Activated effector memory CD4-positive, alpha-beta T cell treated with Interleukin-2 at 50 U/mL for 16 hours (primary cell): ENCODE results near the gene CACNA1E.

Source experiments
- DNase-seq: peaks from one replicate; pipeline ENCODE4 v3.0.0-alpha.2; 2020

The CACNA1E gene

DNA sequence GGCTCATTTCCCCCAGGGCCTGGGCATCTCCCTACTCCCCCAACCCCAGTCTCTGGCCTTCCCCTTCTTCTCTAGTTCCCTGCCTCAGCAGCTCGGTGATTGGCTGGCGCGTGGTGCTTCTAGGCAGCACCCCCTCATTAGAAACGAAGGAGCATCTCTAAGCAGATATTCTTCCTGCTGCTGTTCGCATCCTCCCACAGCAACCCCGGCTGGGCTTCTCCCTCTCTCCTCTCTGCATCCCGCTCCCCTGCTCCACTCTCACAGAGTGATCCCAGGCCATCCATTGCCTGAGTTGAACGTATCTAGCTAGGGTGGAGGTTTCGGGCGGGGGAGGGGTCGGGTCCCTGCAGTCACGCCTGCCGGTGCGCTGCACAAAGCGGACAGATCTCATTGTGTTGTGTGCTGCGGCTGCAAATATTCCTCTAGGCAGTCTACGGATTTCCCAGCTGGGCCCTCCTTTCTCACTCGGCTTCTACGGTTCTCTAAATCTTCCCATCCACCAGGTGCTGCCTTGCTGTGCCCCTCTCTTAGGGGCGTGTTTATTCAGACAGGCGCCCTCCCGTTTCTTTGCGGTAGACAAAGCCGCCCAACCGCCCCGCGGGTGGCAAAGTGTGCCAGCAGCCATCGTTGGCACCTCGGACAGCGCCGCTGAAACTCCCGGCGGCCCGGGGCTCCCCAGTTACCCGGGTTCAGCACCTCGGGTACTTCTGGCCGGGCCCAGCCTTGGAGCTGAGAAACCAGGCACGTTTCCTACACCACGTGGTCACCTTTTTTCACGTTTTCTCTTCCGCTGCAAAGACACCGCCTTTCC, 2.2 kb downstream of the CACNA1E start:
- no peak for DNase-seq

DNA sequence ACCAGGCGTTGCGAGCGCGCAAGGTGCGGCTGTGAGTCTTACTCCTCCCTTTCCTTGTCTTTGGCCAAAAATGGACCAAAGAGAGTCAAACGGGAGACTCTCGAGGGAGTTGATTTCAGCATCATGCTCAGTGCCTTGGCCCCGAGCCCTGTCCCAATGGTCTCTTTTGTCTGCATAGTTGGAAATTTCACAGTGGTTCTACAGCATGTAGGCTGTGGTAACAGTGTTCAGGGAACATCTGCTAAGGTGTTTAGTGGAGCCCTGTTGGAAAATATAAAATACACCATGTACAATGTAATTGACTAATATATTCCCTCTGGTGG, 2.7 kb downstream of the CACNA1E start:
- DNase-seq, result no peak

DNA sequence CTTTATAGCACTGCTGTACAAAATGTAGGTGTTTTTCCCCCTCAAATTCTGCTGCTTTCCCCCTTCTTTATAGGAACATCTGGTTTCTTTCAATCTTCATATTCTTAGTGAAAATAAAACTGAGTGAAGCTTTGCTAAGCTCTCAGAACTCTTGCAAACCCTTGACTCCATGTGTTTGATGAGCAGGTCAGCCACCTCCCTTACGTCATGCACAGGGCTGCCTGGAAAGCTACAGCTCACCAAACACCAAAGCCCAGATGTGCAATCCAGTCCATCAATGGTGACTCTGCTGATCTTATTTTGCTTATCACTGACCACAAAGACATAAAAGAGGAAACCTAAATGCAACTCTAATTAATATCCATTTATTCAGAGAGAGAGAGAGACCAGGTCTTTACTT, 5.5 kb downstream of the CACNA1E start:
- no peak for DNase-seq

DNA sequence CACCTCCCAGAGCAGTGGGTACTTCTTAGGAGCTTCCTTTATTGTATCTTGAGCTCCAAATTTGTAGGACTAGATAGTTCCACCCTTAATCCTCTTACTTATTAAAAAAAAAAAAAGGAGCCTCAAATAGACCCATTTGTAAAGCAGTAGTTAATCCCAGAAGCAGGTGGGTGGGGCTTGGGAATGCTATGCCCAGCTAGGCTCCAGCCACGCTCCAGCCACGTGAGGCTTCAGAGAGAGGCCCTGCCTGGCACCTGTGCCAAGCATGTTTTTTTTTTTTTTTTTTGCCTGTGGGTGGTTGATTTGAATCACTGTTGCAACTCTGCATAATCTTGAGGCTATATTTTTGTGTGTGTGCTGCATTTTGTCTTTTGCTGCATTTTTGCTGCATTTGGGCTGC, 7.0 kb downstream of the CACNA1E start:
- no peak for DNase-seq

DNA sequence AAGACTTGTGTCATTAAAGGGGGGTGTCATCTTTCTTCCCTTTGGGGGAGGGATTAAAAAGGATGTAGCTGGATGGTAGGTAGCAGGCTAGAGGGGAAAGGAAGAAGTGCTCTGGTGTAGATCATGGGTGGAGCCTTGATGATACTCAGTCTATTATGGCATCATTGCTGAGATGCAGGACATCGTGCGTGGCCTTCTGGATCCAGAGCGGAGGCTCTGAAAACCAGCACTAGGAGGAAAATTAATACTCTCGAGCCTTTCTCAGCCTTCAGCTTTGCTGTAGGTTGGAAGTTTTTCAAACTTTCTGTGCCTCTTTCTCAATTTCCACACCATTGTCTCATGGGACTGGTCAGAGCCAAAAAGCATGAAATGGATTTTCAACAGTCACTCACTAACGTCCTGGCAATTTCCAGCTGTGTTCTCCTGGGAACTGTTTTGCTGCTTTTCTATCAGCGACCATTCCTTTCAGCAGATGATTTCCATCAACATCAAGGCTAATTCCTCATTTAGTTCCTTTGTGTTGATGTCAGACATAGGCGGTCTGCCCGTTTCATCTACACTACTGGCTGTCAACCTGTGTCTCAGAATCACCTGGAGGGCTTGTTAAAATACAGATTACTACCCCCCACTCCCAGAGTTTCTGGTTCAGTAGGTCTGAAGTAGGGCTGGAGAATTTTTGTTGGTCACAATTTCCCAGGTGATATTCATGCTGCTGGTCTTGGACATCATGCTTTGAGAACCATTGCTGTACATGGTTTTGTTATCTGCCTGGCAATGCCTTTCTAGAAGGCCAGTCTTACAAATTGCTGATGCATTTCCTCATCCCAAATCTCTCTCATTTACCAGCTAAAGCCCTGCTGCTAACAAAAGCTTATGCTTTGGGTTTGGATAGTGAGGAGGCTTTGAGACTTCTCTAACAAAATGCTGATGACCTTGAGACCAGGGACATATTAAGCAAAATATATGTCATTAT, 7.7 kb downstream of the CACNA1E start:
- no peak for DNase-seq

DNA sequence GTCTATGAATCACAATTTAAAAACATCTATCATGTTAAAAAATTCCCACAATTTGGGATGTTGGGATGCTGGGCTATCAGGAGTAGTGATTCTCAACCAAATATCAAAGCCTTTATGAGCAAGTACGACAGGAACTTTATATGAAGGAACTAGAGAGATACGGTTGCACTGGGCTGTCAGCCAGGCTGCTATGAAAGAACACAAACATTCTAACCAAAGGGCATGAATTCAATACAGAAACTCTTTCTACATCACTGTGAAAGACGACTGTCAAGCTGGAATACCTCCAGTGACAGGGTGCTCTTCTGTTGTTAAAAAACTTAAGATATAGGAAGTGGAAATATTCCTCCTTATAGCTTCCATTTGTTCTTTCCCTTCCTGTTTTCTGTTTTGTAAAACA, 9.8 kb downstream of the CACNA1E start:
- DNase-seq, result no peak

DNA sequence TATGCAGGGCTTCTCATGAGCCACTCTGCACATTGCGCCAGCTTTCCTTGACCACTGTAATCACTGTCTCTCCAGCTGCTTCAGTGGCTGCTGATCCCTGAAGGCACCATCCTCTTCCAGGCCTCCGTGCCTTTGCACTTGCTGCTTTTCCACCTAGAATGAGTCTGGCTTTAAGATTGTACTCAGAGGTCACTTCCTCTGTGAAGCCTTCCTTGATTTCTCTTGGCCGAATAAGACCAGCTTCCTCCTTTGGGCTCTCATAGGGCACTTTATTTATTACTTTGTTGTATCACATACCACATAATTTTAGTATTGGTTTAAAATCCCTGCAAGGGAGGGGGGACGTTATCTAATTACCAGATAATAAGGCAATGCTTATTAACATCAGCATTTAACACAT, 10.6 kb downstream of the CACNA1E start:
- DNase-seq, result no peak

DNA sequence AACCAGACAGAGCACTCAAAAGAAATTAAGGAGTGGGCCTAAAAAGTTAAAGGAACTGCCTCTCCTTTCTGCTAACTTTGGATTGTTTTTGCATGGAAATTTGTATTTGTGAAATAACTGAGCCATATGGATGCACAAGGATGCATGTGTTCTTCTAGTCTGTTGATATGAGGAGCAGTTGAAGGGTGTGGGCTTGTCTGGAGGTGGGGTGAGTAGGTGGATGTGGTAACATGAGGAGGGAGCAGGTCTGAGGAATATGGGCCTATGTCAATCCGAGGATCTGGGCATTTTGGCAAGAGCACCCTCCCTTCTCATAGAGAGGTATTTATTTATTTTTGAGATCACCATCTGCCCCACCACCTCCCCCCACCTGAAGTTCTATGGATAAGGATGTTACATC, 13.4 kb downstream of the CACNA1E start:
- no peak for DNase-seq

DNA sequence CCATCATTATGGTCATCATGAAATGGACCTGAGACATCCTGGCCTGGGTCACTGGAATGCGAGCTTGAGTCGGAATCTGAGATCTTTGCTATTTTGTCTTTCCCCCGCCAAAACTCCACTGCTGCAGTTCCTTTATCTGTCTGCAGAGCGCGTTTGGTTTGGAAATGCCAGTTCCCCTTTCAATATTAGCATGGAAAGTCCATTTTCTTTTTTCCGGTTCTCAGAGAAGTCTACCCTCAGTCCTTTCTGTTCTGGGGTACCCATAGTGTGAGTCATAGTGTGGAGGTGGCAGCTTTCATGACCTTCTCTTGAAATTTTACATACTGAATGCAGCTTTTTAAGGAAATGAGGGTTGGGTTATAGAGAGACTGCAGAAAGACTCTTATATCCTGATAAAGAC, 14.6 kb downstream of the CACNA1E start:
- no peak for DNase-seq

DNA sequence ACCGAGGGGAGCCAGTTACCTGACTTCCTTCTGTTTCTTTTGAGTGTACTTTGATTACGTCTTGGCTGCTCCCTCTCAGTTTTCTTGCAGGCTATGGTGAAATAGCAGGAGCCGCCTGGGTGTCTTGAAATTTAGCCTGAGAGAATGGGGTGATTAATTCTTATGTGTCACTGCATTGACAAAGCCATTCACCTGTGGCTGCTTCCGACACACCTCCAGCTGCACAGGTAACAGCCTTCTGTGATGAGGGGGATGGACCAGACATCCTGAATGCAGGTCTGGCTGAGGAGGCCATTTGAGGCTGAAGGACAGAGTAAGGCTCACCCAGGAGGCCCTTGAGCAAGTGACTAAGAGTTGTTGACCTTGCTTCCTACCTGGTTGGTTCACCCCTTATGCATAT, 16.5 kb downstream of the CACNA1E start:
- DNase-seq, result no peak

DNA sequence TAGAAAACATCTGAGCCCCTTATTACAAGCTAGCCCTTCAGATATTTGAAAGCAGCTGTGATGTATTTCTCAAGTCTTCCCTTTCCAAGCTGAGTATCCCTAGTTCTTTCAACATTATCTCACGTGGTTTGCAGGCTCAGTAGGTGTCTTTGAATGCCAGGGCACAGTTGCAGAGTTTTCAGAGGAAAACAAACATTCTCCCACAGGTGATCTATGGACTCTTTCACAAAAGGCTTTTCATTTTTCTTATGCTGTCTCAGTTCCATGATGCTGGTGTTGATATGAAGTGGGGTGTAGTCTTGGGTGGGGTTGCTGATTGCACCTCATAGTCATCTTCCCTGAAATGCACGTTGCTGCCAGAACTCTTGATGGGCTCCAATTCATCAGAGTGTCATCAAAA, 17.3 kb downstream of the CACNA1E start:
- DNase-seq, result no peak

DNA sequence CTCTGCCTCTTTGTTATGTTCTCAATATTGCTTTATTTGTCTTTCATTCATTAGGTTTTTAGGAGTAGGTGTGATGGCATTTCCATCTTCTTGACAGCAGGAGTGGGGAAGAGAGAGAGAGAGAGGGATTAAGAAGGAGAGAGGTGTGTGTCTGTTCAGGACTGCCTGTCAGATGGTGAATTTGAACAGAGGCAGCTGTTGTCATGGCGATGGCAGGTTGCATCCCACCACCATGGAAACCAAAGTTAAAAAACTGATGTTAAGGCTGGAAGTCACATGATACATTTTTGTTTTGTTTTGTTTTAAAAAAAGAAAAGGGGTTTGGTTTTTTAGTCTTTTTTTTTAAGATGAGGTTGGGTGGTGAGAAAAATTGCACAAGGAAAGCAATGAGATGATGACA, 18.3 kb downstream of the CACNA1E start:
- no peak for DNase-seq

DNA sequence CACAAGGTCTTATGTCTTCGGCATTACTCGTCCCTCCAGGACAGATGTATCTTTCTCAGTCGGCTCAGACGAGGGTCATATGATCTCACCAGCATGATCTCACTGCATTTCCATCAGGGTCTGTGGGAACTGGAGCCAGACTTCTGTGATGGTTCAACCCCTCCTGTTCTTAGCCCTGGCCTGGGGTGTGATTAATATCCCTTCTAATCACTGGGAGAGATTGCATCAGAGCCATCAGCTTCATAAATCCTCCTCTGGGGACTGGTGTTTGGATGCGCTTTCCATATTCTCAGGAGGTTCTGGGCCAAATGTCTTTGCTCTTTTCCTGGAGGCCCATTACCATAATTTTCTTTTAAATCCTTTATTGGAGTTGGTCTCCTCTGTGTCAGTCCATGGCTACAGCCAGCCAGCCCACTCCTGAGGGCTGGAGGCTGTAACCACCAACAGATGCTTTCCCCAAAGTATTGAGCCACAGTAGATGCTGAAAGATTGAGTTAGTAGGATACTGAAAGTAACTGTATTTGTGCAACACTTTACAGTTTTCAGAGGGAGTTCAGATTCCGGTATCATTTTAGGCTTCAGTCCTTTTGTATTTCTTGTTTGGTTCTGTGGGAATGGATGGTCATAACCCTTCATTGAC, 20.0 kb downstream of the CACNA1E start:
- no peak for DNase-seq

DNA sequence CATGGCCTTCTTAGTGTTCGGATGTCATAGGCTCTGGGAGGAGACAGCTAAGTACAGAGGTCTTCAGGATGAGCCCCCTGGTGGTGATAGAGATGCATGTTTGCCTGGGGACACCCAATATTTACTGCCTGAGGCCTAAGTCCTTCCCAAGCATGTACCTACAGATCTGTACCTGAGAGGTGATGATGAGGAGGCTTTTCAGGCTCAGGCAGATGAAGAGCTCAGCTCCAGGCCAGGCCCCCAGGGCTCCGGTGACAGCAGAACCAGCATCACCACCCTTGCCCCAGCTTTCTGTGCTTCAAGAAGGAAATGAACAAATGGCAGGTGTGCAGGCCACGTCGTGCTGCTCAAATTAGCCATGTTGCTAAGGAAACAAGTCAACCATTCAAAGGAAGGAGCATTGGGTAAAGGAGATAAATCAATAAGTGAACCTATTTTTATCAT, 21.1 kb downstream of the CACNA1E start:
- no peak for DNase-seq

DNA sequence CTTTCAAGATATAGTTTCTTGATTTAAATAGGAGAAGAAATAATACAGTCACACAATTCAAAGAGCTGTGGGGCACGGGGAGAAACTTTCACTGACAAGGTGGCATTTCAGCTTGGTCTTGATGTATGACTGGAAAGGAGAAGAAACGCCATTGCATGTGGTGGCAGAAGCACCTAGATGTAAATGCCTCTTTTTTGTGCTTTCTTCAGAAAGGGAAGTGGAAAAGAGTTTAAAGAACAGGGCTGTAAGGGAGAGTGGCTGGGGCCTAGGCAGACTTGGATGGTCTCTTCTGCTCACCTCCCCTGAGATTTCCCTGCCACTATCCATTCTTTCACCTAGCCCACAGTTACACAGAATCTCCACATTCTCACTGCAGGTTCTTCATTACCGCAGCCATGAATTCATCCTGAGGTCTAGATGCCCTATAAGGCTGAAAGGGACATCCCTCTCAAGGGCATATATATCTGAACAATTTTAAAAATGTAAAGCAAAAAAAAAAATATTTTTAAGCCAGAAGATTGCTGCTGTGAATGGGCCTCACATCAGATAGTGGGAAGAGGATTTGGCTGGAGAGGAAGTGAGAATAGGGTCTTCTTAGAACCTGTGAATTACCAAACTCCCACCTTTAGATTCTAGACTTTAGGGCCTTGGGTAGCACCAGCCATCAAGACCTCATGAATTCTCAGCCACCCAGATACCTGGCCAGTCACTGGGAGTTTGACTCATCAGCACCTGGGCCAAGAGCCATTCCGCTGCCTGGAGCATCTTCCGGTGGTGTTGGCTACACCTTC, 23.4 kb downstream of the CACNA1E start:
- DNase-seq, result no peak

DNA sequence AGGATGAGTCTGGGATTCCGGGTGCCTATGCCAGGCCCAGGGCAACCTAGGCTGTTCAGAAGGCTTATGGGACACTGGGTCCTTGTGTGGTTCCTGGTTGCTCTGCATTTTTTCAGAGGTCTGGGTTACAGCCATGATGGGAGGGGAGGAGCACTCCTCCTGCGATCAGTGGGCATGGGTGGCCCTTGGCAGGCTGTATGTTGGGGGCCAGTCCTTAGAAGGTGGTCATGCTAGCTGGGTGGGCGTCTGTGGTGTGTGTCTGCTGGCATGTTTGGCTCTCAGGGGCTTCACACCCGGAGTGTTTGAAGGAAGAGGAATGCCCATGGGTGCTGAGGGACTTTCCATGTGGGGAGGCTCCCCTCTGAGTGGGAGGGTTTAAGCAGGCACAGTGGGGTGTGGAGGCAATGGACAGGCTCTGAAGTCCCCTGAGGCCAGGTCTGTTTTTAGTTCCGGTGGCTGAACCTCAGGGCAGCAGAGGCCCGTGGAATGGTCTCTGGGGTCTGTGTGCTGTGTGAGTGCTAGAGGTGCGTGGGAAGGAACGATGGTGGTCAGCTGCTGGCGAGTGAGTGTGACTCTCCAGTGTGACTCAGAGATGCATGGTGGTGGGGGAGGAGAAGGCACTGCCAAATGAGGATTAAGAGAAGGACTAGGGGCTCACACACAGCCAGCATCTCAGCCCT, 25.3 kb downstream of the CACNA1E start:
- no peak for DNase-seq

DNA sequence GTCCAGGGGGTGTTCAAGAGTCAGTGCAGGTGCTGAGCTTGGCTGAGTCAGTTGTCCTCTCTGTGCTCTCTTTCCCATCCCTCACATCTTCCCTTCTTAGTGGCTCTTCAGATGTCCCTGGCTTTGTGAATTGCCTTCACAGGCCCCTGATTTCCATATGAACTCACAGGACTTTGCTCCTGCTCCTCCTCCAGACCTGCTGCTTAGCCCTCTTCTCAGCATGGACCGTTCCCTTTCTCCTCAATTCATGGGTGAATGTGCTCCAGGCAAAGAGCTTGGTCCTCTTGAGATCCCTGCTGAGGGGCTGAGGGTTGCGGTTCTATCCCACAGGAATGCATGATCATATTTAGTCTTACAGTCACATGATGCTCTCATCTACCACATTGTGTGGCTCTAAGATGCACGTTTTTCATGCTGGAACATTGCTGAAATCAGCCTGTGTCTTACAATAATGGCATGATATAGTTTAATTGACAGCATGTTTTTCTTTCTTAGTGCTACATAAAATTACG, 30.5 kb downstream of the CACNA1E start:
- DNase-seq, result no peak

DNA sequence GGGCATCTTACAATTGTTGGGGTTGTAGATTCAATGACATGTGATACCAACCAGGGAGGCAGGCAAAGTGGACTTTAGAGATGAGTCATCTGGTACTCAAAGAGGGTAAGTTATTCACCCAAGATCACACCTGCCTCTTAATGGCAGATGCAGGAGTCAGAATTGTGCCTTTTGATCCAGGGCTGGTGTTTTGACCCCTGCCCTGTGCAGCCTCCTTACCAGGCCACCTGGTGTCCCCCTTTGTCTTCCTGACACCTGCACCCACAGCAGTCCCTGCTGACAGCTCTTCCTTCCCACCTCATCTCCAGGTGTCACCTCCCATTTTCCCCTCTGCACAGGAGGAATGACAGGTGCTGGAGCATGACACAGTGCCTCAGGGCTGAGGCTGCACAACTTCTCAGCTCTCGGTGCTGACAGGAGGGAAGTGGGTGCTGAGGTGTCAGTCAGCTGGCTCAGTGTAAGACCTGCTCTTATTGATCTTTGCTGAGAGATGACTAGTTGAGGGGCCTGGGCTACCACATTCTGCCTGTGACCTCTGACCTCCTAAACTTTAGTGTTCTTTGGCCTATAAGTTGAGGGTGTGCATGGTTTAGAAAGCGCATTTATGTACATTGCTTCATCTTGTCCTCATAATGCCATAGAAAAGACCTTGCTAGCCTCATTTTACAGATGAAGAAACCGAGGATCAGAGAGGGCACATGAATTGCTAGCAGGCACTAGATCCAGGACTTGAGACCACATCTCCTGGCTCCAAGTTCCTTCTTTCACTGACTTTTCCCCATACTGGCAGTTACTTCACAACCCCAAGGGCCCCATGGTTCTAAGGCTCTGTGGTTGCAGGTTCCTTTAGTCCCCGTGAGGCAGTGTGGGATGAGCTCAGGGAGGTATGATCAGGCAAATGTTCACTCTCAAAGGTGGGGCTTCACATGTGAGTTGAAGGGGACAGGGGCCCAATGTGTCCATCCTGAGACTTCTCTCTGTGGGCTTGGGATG, 31.3 kb downstream of the CACNA1E start:
- DNase-seq, result no peak

DNA sequence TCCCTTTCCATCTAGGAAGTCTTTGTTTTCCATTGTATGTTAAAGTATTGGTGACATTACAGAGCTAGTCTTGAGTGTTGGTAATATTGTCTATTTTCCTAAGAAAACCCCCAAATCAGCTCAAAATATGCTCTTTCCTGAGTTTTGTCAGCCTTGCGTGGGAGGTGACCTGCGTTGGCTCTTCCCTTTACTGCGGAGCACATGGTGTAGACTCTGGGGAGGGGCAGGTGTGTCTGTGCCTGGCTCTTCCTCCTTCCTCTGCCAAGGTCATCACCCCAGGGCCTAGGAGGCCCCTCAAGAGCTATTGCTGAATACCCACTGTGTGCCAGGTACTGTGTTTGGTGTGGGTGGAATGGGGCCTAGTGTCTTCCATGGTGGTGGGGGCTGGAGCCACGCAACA, 33.4 kb downstream of the CACNA1E start:
- no peak for DNase-seq

DNA sequence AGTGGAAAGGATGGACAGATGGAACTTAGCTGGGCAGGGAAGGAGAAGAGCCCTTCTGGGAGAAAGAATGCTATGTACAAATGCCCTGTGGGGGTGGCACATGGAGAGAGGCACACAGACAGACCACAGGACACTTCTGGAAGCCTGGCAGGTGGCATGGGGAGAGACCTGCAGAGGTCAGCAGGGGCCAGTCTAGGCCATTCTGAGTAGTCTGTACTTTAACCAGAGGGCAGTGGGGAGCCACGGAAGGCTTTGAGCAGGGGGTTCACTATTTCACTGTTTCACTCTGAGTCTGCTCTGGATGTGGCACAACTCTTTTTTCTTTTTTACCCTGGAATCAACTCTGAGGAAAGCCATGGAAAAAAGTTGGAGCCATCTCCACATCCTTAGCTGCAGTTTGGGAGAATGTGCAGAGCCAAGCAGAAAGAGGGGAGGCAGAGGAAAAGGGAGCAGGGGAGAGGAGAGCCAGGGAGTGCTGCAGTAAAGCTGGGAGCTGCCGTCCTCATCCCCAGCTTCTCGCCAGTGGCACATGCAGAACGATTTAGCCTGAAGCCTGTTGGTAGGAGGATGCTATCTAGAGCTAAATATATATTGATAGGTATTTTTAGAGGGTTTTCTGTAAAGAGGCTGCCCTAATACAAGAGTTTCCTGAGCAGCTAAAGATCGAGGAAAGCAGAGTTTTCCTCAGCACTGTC, 34.0 kb downstream of the CACNA1E start:
- no peak for DNase-seq
